GM12872 (cell line): ENCODE results near the gene C1orf167.

Source experiments
- TF ChIP-seq, protein P1 (sequence below): IDR thresholded peaks from 3 replicates; pipeline ENCODE4 v1.5.1; 2011; ENCODE audit warnings: low read depth, mild to moderate bottlenecking, low read length, moderate library complexity; ENCODE audit not compliant: insufficient read depth

C1orf167 gene

DNA sequence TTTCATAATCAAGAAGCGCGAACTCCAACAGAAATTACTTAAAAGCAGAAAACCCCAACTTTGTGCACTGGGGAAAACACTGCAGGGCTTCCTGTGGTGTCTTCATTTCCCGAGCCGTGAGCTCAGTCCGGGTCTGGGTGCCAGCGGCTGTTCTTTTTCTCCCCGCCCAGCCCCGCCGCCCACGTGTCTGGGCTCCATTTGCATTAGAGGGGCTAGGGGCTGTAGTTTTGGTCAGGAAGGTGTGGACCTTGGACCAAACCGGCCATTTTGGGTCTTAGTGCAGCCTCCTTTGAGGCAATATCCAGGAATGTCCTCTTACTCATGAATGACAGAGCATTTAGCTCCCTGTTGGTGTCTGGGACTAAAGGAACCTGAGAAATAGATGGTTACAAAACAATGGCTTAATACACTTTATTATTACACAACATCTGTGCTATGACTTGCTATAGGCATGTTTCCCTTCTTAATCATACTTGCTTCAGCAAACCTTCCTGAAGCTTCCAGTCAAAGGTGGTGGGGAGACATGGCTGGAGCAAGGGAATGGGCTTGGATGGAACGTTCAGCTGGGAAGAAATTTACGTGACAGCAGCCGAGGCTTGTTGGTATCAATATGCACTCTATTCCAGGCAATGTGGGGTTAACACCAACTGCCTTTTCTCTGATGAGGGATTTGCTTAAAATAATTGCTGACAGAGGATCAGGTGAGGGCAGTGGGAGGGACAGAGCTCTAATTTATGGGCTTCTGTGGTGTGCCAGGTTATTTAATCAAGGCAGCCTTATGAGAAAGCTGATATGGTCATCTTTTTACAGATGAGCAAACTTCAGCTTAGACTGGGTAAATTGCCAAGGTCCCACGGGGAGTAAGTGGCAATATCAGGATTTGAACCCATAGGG lies 25.0 kb upstream of the C1orf167 start:
- TF ChIP-seq, protein P1, sequence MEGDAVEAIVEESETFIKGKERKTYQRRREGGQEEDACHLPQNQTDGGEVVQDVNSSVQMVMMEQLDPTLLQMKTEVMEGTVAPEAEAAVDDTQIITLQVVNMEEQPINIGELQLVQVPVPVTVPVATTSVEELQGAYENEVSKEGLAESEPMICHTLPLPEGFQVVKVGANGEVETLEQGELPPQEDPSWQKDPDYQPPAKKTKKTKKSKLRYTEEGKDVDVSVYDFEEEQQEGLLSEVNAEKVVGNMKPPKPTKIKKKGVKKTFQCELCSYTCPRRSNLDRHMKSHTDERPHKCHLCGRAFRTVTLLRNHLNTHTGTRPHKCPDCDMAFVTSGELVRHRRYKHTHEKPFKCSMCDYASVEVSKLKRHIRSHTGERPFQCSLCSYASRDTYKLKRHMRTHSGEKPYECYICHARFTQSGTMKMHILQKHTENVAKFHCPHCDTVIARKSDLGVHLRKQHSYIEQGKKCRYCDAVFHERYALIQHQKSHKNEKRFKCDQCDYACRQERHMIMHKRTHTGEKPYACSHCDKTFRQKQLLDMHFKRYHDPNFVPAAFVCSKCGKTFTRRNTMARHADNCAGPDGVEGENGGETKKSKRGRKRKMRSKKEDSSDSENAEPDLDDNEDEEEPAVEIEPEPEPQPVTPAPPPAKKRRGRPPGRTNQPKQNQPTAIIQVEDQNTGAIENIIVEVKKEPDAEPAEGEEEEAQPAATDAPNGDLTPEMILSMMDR: no peak

DNA sequence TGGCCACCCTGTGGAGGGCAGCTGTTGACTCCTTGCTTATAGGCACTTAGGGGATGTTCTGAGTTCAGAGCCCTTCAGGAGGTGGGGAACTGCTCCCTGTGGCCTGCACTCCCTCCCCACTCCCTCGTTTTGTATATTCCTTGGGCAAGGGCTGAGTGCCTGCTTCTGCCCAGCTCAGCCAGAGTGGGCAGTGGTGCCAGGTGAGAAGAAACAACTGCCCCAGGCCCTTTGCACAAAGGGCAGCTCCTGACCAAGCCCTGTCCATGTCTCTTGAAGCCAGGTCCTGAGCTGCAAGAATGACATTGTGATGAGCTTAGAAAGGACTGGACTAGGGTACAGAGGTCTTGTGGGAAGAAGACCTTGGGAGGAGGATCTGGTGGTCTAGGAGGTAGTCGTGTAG lies 23.9 kb upstream of the C1orf167 start:
- TF ChIP-seq, protein P1: no peak

DNA sequence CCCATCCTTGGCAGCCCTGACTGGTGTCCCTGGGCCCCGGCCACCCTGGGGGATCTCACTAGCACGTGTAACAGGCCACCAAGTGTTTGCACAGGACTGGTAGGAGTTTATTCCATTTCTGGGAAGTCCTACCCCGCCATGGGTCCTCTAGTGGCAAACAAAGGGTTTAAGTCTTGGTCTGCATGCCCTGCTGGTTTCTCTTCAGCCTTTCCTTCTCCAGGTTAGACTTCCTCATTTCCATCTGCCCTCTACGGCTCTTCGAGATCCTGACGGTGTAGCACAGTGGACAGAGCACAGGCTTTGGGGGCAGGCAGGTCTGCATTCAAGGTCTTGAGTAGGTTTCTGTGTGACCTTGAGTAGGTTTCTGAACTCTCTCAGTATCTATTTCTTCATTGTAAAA lies 23.2 kb upstream of the C1orf167 start:
- TF ChIP-seq, protein P1: no peak

DNA sequence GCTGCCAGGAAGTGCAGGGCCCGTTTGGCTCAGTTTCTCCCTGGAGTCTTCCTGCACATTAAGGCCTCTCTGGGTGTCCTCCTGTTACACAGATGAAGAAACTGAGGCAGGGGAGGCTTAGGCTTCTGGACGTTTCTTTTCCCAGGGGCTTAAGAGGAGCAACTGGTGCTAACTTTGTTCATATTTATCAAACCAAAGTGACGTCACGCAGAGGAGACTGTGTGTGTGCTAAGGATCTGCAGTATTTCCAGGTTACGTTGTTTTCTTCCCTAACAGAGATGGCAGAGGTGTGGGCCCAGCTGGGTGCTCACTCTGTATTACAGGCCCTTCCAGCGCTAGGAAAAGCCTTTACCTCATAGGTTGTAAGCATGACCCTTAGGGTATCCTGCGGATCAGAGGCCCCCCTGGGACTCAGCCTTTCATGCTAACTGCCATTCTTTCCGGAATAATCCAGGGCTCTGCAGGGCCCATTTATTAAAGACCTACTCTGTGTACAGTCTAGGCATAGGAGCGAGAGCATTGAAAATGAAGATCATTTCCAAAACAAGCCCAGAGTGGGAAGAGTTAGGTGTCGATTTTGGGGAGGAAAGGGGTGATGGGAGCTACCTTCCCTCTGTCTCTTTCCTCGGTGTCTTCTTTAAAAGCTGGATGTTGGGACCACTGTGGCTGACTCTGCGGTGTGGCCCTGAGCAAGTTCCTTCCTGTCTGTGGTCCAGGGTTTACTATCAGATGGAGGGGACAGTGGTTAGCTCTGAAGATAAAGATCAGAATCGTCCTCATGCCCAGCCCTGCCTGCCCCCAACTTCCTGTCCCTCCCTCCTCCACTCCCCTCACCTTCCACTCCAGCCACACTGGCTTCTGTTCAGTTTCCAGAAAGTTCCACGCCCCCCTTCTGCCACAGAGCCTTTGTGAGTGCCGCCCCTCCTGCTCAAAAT lies 21.5 kb upstream of the C1orf167 start:
- TF ChIP-seq, protein P1: no peak

DNA sequence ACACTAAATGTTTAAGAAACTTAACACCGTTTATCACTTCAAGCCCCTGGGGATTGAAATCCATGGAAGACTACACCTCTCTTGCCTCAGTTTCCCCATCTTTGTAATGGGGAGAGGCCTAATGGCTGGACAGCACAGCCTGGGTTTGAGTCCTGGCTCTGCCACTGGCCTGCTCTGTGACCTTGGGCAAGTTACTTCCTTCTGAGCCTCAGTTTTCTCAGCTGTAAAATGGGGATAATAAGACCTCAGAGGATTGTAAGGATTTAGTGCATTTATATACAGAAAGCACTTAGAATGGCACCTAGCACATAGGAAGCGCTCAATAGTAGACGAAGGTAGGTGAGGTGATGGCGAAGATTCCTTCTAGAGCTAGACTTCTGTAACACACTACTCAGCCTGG lies 20.5 kb upstream of the C1orf167 start:
- TF ChIP-seq, protein P1: no peak

DNA sequence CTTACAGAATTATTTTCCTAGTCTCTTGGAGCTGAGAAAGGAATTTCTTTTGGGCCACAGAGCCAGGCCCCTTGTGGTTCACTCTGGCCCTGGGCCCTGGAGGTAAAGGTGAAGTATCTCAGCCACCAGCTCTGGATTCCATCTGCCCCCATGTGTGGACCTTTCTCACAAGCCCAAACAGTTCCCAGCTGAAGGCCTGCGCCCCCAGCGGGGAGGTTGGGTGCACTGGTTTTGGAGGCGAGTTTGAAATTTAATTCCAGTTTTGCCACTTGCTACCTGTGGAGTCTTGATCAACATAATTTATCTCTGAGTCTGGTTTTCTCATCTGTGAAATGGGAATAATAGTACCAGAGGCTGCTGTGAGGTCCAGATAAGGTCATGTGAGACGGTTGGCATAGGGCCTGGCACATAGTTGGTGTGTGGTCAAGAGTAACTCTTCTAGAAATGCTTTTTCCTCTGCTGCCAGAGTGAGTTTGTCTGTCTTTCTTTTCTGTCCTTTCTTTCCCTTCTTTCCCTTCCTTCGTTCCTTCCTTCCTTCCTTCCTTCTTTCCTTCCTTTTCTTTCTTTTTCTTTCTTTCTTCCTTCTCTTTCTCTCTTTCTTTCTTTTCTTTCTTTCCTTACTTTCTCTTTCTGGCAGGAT lies 20.0 kb upstream of the C1orf167 start:
- TF ChIP-seq, protein P1: no peak

DNA sequence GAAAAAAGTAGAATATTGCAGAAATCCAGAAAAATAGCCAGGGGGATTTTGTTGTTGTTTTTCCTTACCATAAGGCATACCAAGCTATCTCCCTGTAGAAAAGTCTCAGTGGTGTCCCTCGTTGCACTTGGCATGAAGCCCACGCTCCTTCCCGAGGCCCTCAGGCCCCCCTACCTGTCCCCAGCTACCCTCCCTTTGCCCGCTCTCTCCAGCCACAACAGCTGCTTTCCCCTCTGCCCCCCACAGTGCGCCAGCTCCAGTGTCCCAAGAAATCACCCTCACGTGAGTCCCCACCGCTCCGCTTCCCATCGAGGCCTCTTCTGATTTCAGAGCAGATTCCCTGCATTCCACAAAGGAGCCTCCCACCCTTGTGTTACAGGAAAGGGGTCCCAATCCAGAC lies 17.7 kb upstream of the C1orf167 start:
- TF ChIP-seq, protein P1: no peak
